Osteoblast (primary cell): ENCODE data around the gene HLA-DPA1. TPM values are rescaled to one million over a fixed set of nuclear protein-coding genes. Genes with fewer than 3 reads are reported as not detected.

ENCODE experiments used
- DNase-seq: peaks from one replicate; pipeline ENCODE4 v3.0.0; 2011; ENCODE audit warnings: low spot score, mixed read lengths; ENCODE audit not compliant: insufficient read length; ENCODE audit errors: missing footprints
- H2AFZ ChIP-seq: 2 replicates; pipeline ENCODE4 v1.6.0; 2011; ENCODE audit warnings: mild to moderate bottlenecking, low read length
- H3K27ac ChIP-seq: 2 replicates; pipeline ENCODE4 v1.5.1; 2011; ENCODE audit warnings: mild to moderate bottlenecking, low read depth, low read length, moderate library complexity
- H3K27me3 ChIP-seq: 2 replicates; pipeline ENCODE4 v1.6.0; 2012; ENCODE audit warnings: mild to moderate bottlenecking, control low read depth, inconsistent platforms, low read length, moderate library complexity; ENCODE audit not compliant: insufficient read depth
- H3K36me3 ChIP-seq: 2 replicates; pipeline ENCODE4 v1.5.1; 2011; ENCODE audit warnings: mild to moderate bottlenecking, low read length, control low read depth, moderate library complexity; ENCODE audit not compliant: insufficient read depth
- H3K4me1 ChIP-seq: 2 replicates; pipeline ENCODE4 v1.5.1; 2011; ENCODE audit warnings: mild to moderate bottlenecking, low read length, control low read depth, moderate library complexity; ENCODE audit not compliant: insufficient read depth
- H3K4me2 ChIP-seq: 2 replicates; pipeline ENCODE4 v1.6.0; 2011; ENCODE audit warnings: mild to moderate bottlenecking, low read length; ENCODE audit not compliant: insufficient read depth
- H3K4me3 ChIP-seq: fragments of 200-600 bp; sonication (generic); 3 replicates; pipeline ENCODE4 v1.5.1; 2012; ENCODE audit warnings: mild to moderate bottlenecking, low read length, inconsistent platforms; ENCODE audit not compliant: insufficient read depth
- H3K79me2 ChIP-seq: 2 replicates; pipeline ENCODE4 v1.6.0; 2012; ENCODE audit warnings: mild to moderate bottlenecking, low read length, control low read depth, inconsistent platforms; ENCODE audit not compliant: insufficient read depth
- H3K9me3 ChIP-seq: 2 replicates; pipeline ENCODE4 v1.5.1; 2011; ENCODE audit warnings: low read depth, low read length, control low read depth
- H4K20me1 ChIP-seq: 2 replicates; pipeline ENCODE4 v1.6.0; 2012; ENCODE audit warnings: mild to moderate bottlenecking, low read length, control low read depth; ENCODE audit not compliant: insufficient read depth
- total RNA-seq: library from RNA; depleted of rRNA; stranded (reverse); fragments of >200 nt; gene quantifications from 2 replicates; pipeline ENCODE4 v1.2.3, GENCODE V29; 2012
- TF ChIP-seq, protein P1 (sequence below): IDR thresholded peaks from 2 replicates; pipeline ENCODE4 v1.5.1; 2011; ENCODE audit warnings: mild to moderate bottlenecking, low read depth, low read length, moderate library complexity; ENCODE audit errors: extremely low read depth

HLA-DPA1 gene
- total RNA-seq, 1 donor, result 5.4 TPM

DNA sequence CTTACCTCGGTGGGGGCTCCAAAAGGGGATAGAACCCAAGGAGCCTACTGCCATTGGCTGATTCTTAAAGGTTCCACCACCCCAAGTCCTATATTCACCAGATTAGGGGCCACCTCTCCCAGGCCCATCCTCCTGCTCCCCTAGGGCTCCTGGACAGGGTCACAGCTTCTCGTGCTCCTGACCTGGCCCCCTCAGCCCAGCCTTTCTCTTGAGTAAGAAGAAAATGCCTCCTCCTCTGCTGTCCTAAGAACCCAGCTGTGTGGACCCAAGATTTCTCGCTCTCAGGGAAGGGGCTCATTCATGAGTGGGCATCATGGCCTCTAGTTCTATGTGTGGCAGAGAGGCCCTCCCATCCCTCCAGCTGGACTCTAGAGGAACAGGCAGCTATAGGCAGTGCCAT, 18.9 kb upstream of the HLA-DPA1 start:
- Histone ChIP-seq H3K4me1 (no peaks in the 10 kb centered on the region), H3K27ac (no peak overlapping the region), H3K79me2 (no peaks in the 10 kb centered on the region), H3K4me3 (no peak overlapping the region), H3K4me2 (no peak overlapping the region), H3K27me3 (peaks cover 22% of the 10 kb centered on the region), H3K9me3 (no peaks in the 10 kb centered on the region), H4K20me1 (no peaks in the 10 kb centered on the region), H2AFZ (no peak overlapping the region), H3K36me3 (no peaks in the 10 kb centered on the region)
- TF ChIP-seq, protein P1, sequence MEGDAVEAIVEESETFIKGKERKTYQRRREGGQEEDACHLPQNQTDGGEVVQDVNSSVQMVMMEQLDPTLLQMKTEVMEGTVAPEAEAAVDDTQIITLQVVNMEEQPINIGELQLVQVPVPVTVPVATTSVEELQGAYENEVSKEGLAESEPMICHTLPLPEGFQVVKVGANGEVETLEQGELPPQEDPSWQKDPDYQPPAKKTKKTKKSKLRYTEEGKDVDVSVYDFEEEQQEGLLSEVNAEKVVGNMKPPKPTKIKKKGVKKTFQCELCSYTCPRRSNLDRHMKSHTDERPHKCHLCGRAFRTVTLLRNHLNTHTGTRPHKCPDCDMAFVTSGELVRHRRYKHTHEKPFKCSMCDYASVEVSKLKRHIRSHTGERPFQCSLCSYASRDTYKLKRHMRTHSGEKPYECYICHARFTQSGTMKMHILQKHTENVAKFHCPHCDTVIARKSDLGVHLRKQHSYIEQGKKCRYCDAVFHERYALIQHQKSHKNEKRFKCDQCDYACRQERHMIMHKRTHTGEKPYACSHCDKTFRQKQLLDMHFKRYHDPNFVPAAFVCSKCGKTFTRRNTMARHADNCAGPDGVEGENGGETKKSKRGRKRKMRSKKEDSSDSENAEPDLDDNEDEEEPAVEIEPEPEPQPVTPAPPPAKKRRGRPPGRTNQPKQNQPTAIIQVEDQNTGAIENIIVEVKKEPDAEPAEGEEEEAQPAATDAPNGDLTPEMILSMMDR, result no peak
- no peak for DNase-seq

DNA sequence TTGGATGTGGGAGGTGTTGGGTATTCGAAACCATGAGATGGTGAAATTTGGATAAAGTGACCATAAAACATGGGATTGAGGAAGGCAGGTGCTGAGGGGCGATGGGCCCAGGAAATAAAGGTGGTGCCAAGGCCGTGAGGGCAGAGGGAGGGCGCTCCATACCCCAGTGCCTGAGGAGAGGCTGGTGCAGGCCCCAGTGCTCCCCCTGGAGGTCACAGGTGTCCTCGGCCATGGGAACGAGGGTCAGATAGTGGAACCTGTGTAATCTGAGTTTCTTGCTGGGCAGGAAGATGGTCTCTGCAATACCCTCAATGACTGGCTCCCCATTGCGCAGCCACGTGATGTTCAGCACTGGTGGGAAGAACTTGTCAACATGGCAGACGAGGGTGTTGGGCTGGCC, 18.5 kb upstream of the HLA-DPA1 start:
- Histone ChIP-seq H3K4me1 (no peaks in the 10 kb centered on the region), H3K4me2 (no peak overlapping the region), H3K36me3 (no peaks in the 10 kb centered on the region), H3K27ac (no peak overlapping the region), H3K27me3 (peaks cover 22% of the 10 kb centered on the region), H3K9me3 (no peaks in the 10 kb centered on the region), H3K79me2 (no peaks in the 10 kb centered on the region), H2AFZ (no peak overlapping the region), H4K20me1 (no peaks in the 10 kb centered on the region), H3K4me3 (no peak overlapping the region)
- TF ChIP-seq, protein P1, result peak; percentile 48
- no peak for DNase-seq

DNA sequence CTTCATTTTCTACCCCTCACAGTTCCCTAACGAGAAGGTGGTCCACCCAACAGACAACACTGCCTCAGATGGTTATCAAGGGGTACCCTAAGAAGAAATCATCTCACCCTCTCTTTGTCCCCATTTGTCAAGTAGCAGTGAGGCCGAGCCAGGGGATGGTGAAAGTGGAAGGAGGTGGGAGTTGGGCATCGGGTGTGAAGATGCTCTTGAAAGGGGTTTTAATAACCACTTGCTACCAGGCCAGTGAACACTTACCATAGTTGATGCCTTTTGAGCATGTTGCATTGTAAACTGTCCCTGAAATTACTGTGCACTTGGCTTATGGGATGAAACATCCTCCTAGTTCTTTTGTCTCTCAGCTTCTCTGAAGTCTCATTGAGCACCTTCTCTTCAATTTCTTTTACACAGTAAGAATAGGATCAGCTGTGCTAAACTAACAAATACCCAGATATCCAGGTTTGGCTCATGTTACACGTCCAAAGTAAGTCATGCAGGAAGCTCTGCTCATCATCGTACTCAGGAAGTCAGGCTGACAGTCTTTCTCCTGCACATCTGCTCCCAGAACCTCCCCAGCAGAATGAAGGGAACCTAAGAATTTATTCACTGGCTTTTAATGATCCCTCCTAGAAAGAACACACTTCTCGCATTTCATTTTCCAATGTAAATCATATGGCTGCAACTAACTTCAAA, 15.6 kb upstream of the HLA-DPA1 start:
- no peak for DNase-seq
- Histone ChIP-seq H3K4me2 (no peak overlapping the region), H4K20me1 (no peaks in the 10 kb centered on the region), H3K4me1 (no peaks in the 10 kb centered on the region), H3K79me2 (no peaks in the 10 kb centered on the region), H2AFZ (no peak overlapping the region), H3K4me3 (no peak overlapping the region), H3K27me3 (peaks cover 18% of the 10 kb centered on the region), H3K9me3 (no peaks in the 10 kb centered on the region), H3K36me3 (no peaks in the 10 kb centered on the region), H3K27ac (no peak overlapping the region)
- TF ChIP-seq, protein P1, result no peak

DNA sequence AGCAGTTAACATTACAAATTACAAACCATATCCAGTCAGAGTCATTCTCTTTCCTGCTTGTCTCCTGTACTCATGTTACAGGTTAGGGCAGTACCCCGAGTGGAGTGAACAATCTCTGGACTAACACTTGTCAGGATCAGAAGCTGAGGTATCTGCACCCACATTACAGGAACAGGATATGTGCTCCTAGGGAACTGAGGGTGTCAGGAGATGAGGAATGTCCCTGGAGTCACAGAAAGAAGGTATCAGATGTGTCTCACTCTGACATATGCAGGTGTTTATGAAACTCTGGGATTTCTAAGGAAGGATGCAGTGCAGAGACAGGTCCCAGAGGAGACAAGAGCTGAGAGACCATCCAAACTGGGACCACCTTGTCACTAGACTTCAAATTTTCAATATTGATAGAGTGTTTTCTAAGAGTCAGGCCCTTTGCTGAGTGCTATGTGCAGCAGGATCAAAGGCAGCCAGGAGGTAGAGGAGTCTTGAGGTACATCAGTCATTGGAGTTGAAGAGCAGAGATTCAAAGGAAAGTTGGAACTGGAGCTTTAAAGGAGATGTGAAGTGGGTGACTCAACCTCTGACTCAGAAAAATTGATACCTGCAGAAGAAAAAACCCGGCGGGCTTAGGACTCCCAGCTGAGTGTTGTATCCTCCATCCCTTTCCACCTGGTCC, 14.9 kb upstream of the HLA-DPA1 start:
- Histone ChIP-seq H3K27ac (no peak overlapping the region), H4K20me1 (no peaks in the 10 kb centered on the region), H3K9me3 (no peaks in the 10 kb centered on the region), H3K4me1 (no peaks in the 10 kb centered on the region), H3K27me3 (peaks cover 13% of the 10 kb centered on the region), H2AFZ (no peak overlapping the region), H3K4me3 (no peak overlapping the region), H3K79me2 (no peaks in the 10 kb centered on the region), H3K4me2 (no peak overlapping the region), H3K36me3 (no peaks in the 10 kb centered on the region)
- DNase-seq, result no peak
- TF ChIP-seq, protein P1, result no peak
